Cardiac fibroblast (primary cell): ENCODE measurements around the gene MARCKSL1.
"Not testable (repeated sequence)": the region's sequence is repeated elsewhere in the genome, so short reads cannot be mapped to it uniquely, and the experiment has no call there.

Experiments used
- DNase-seq, 2 donors: peaks; one replicate each; pipeline versions ENCODE4 v3.0.0 to v3.0.0-alpha.2; 2010; ENCODE audit warnings: low read depth in 2 of 2
- H3K4me3 ChIP-seq, 2 donors: replicated peaks in 1 of 2; 1 replicate in 1 of 2; 2 replicates in 1 of 2; pipeline ENCODE4 v1.5.1; 2011; ENCODE audit warnings: low read depth in 2 of 2, low read length in 2 of 2, mild to moderate bottlenecking in 2 of 2, moderate library complexity in 1 of 2
- CTCF ChIP-seq: IDR thresholded peaks from one replicate; pipeline ENCODE4 v1.5.1; 2011; ENCODE audit warnings: low read depth, mild to moderate bottlenecking, low read length, inconsistent platforms

The MARCKSL1 gene

GRCh38 chr1:32305310-32305709 lies 30.7 kb downstream of the MARCKSL1 start:
- no peak overlapping the region for H3K4me3 ChIP-seq
- no peak for TF ChIP-seq CTCF
- no peak for DNase-seq

GRCh38 chr1:32303997-32304622 lies 31.9 kb downstream of the MARCKSL1 start:
- no peak for TF ChIP-seq CTCF
- H3K4me3 ChIP-seq = no peak overlapping the region
- DNase-seq = peak in 1 of 2 donors; percentile 56

GRCh38 chr1:32303358-32303757 lies 32.7 kb downstream of the MARCKSL1 start:
- no peak for DNase-seq
- H3K4me3 ChIP-seq = no peak overlapping the region
- no peak for TF ChIP-seq CTCF

- no peak for TF ChIP-seq CTCF
- no peak for DNase-seq
- H3K4me3 ChIP-seq = no peak overlapping the region
These were observed 36.7 kb downstream of the MARCKSL1 start for GRCh38 chr1:32299327-32299726.

- DNase-seq, H3K4me3 ChIP-seq: not testable (repeated sequence)
These were observed 37.8 kb downstream of the MARCKSL1 start for GRCh38 chr1:32298211-32298610.

GRCh38 chr1:32291708-32292538 lies 44.1 kb downstream of the MARCKSL1 start, which contains the start of gene HDAC1:
TSS of gene HDAC1 (plus strand) at chr1:32292083. CDS start at chr1:32292170, 87 bp downstream.
- TF ChIP-seq CTCF = no peak
- H3K4me3 ChIP-seq = peak within 1 kb of the TSS; percentile 84 to 95
- DNase-seq = peak; percentile 93 to 97

GRCh38 chr1:32291145-32291707 lies 44.8 kb downstream of the MARCKSL1 start:
- peak overlapping the region; percentile 84 to 95 for H3K4me3 ChIP-seq
- no peak for TF ChIP-seq CTCF
- peak; percentile 29 to 58 for DNase-seq
